Adrenal gland (tissue), 12 donors: ENCODE data around the gene APAF1. TPM values are rescaled to one million over a fixed set of nuclear protein-coding genes. Genes with fewer than 3 reads are reported as not detected.

Source experiments
- DNase-seq, 7 donors: peaks; one replicate each; pipeline ENCODE4 v3.0.0-alpha.2; 2019 to 2020
- H3K27ac ChIP-seq, 5 donors: fragments of 200-600 bp; sonication (generic) in 4 of 5; 1 replicate in 3 of 5; 2 replicates in 2 of 5; pipeline versions ENCODE4 v1.5.1 to v1.8.0; 2016 to 2020; ENCODE audit warnings: mild to moderate bottlenecking in 1 of 5
- H3K27me3 ChIP-seq: fragments of 200-600 bp; 2 replicates; pipeline ENCODE4 v1.8.0; 2021
- H3K36me3 ChIP-seq, 2 donors: fragments of 200-600 bp; replicated peaks in 1 of 2; 1 replicate in 1 of 2; 2 replicates in 1 of 2; pipeline versions ENCODE4 v1.5.1 to v1.8.0; 2018 to 2022
- H3K4me1 ChIP-seq, 2 donors: fragments of 200-600 bp; replicated peaks in 1 of 2; 1 replicate in 1 of 2; 2 replicates in 1 of 2; pipeline versions ENCODE4 v1.5.1 to v1.8.0; 2018 to 2021
- H3K4me3 ChIP-seq, 4 donors: fragments of 200-600 bp; sonication (generic) in 3 of 4; one replicate each; pipeline ENCODE4 v1.5.1; 2016 to 2018
- H3K9me3 ChIP-seq, 3 donors: fragments of 200-600 bp; sonication (generic) in 1 of 3; replicated peaks in 1 of 3; 1 replicate in 2 of 3; 2 replicates in 1 of 3; pipeline versions ENCODE4 v1.5.1 to v1.8.0; 2016 to 2021
- CTCF ChIP-seq, 6 experiments: fragments of 450-650 bp in 4 of 6; fragments of 200-600 bp in 2 of 6; sonication (generic) in 1 of 6; IDR thresholded peaks; 1 replicate in 5 of 6; 2 replicates in 1 of 6; pipeline versions ENCODE4 v1.5.1 to v1.8.0; 2016 to 2021; ENCODE audit warnings: antibody characterized with exemption in 6 of 6, mild to moderate bottlenecking in 2 of 6, moderate library complexity in 1 of 6
- POLR2A ChIP-seq, 2 donors: fragments of 450-650 bp; IDR thresholded peaks; one replicate each; pipeline ENCODE4 v1.6.1; 2017; ENCODE audit warnings: antibody characterized with exemption in 2 of 2, mild to moderate bottlenecking in 2 of 2, moderate library complexity in 1 of 2
- WGBS, 4 donors: extraction: QIAGEN DNeasy Blood & Tissue Kit in 2 of 4; methylation state at CpG; one replicate each; pipeline versions ENCODE4 v1.1.5 to v1.1.7; 2013 to 2017; 5-methylcytosine and 5-hydroxymethylcytosine counted together
- intact Hi-C, 2 donors: fragments of 100-400 bp; cut with DNase I; formaldehyde crosslinking; loops; one replicate each; pipeline versions ENCODE4 v1.14.1 to v1.15.0; 2022 to 2023
- polyA plus RNA-seq, 3 donors: library from polyadenylated mRNA; stranded (reverse); fragments of 200-250 nt in 2 of 3; fragments of 350-450 nt in 1 of 3; fragmentation: Illumina TruSeq in 1 of 3; extraction: RNeasy Lipid Tissue Mini Kit (QIAGEN cat#74804) in 1 of 3; gene quantifications; one replicate each; pipeline ENCODE4 v1.2.3, GENCODE V29; 2013 to 2014
- total RNA-seq, 9 donors: library from RNA; depleted of rRNA in 4 of 9; stranded (reverse); fragments of >200 nt in 4 of 9; fragments of 120-200 nt in 1 of 9; fragmentation: NEBNext Ultra II Directional in 1 of 9; extraction: Animal tissue kit (Norgen Biotek cat#: 25700) in 1 of 9; gene quantifications; one replicate each; pipeline versions ENCODE4 v1.1.0 to v1.2.4, GENCODE V29; 2013 to 2023
- donor health status: healthy with polysubstance abuse.
- donor health status: Bipolar disorder and iron deficiency.
- donor health status: DM: yes; HTN: yes; CAD: no.
- donor health status: DM: no; HTN: no; CAD: no.
- donor health status: DM: no; HTN: no; CAD: no.
- donor health status: DM: yes; HTN: yes; CAD: no.

APAF1 gene
- total and polyA plus RNA-seq, 12 donors, result 2.8 to 16.5 (median 7.4) TPM

GRCh38 chr12:98701166-98701565 is 56.1 kb downstream of the APAF1 start:
- 31 to 71% (median 64%) methylated on average over 1 of the region's 1 CpG for WGBS, 4 donors

GRCh38 chr12:98709022-98709421 is 63.9 kb downstream of the APAF1 start:
- H3K27ac ChIP-seq, result no peak overlapping the region
- WGBS, 4 donors, result 93 to 100% (median 96%) methylated on average over 1 of the region's 1 CpG
- no peak for DNase-seq
- peaks cover 0 to 8% of the 10 kb centered on the region in 2 donors for H3K36me3 ChIP-seq
- H3K27me3 ChIP-seq, result no peaks in the 10 kb centered on the region
- H3K4me1 ChIP-seq, result no peaks in the 10 kb centered on the region
- TF ChIP-seq CTCF (IDR thresholded peaks at IDR 0.05) (no peak), POLR2A (IDR thresholded peaks at IDR 0.05) (no peak)
- H3K4me3 ChIP-seq, result no peak overlapping the region
- intact Hi-C loops, result no loop called here
- H3K9me3 ChIP-seq, result no peaks in the 10 kb centered on the region

More at GRCh38 chr12:98701166-98701565, 56.1 kb downstream of the APAF1 start:
- Histone ChIP-seq H3K27me3 (no peaks in the 10 kb centered on the region), H3K9me3 (no peaks in the 10 kb centered on the region), H3K27ac (no peak overlapping the region), H3K36me3 (no peaks in the 10 kb centered on the region), H3K4me3 (no peak overlapping the region), H3K4me1 (peaks cover 7 to 27% of the 10 kb centered on the region in 2 donors)
- TF ChIP-seq POLR2A (IDR thresholded peaks at IDR 0.05) (no peak), CTCF (IDR thresholded peaks at IDR 0.05) (no peak)
- intact Hi-C loops, result no loop called here
- no peak for DNase-seq

- no peak overlapping the region for H3K4me3 ChIP-seq
- WGBS, 4 donors, result 89 to 94% (median 92%) methylated on average over 4 of the region's 4 CpGs
Measured at GRCh38 chr12:98714426-98714825, 69.3 kb downstream of the APAF1 start.

More at GRCh38 chr12:98714426-98714825, 69.3 kb downstream of the APAF1 start:
- DNase-seq, result no peak
- Histone ChIP-seq H3K36me3 (peaks cover 0 to 10% of the 10 kb centered on the region in 2 donors), H3K27me3 (no peaks in the 10 kb centered on the region), H3K27ac (no peak overlapping the region), H3K9me3 (no peaks in the 10 kb centered on the region), H3K4me1 (no peaks in the 10 kb centered on the region)
- intact Hi-C loops, result no loop called here
- TF ChIP-seq POLR2A (IDR thresholded peaks at IDR 0.05), result no peak
- no peak for TF ChIP-seq CTCF (IDR thresholded peaks at IDR 0.05)
